IPS-18c (cell line): ENCODE results near the gene ZBTB39.
A peak's percentile ranks its signal among the peaks of the same experiment; 100 is the strongest.
"Not testable (repeated sequence)": the region's sequence is repeated elsewhere in the genome, so short reads cannot be mapped to it uniquely, and the experiment has no call there.

Source experiments
- H3K4me3 ChIP-seq: 2 replicates; pipeline ENCODE4 v1.7.0; 2013; ENCODE audit warnings: low read depth, mild to moderate bottlenecking, low read length, moderate library complexity; ENCODE audit not compliant: insufficient read depth
- H3K9me3 ChIP-seq: one replicate; pipeline ENCODE4 v1.6.1; 2013; ENCODE audit warnings: mild to moderate bottlenecking, low read length, moderate library complexity; ENCODE audit not compliant: control insufficient read depth, insufficient read depth

ZBTB39 gene

GRCh38 chr12:57039016-57039798, 32.9 kb upstream of the ZBTB39 start:
- H3K9me3 ChIP-seq: no peaks in the 10 kb centered on the region
- no peak overlapping the region for H3K4me3 ChIP-seq

- Histone ChIP-seq H3K9me3 (no peaks in the 10 kb centered on the region), H3K4me3 (no peak overlapping the region)
Observed at GRCh38 chr12:57037264-57037663, 30.9 kb upstream of the ZBTB39 start.

GRCh38 chr12:57033431-57033830, 27.1 kb upstream of the ZBTB39 start:
- no peak overlapping the region for H3K4me3 ChIP-seq
- no peaks in the 10 kb centered on the region for H3K9me3 ChIP-seq

- Histone ChIP-seq H3K4me3 (no peak overlapping the region), H3K9me3 (no peaks in the 10 kb centered on the region)
Observed at GRCh38 chr12:57031789-57032188, 25.4 kb upstream of the ZBTB39 start.

GRCh38 chr12:57031138-57031725, 24.9 kb upstream of the ZBTB39 start:
- Histone ChIP-seq H3K4me3 (no peak overlapping the region), H3K9me3 (no peaks in the 10 kb centered on the region)

GRCh38 chr12:57029457-57029856, 23.1 kb upstream of the ZBTB39 start:
- Histone ChIP-seq H3K4me3 (no peak overlapping the region), H3K9me3 (no peaks in the 10 kb centered on the region)

- H3K4me3 ChIP-seq: no peak overlapping the region
- H3K9me3 ChIP-seq: no peaks in the 10 kb centered on the region
Observed at GRCh38 chr12:57027805-57028153, 21.4 kb upstream of the ZBTB39 start.

GRCh38 chr12:57027011-57027804, 20.9 kb upstream of the ZBTB39 start:
- no peak overlapping the region for H3K4me3 ChIP-seq
- H3K9me3 ChIP-seq: no peaks in the 10 kb centered on the region

GRCh38 chr12:57025196-57025595, 18.9 kb upstream of the ZBTB39 start:
- Histone ChIP-seq H3K4me3 (no peak overlapping the region; the same call in 1 of the 2 replicates), H3K9me3 (no peaks in the 10 kb centered on the region)

GRCh38 chr12:57022324-57022723, 16.0 kb upstream of the ZBTB39 start:
- not testable (repeated sequence) for H3K4me3 ChIP-seq, H3K9me3 ChIP-seq

- Histone ChIP-seq H3K9me3 (no peaks in the 10 kb centered on the region), H3K4me3 (no peak overlapping the region)
Observed at GRCh38 chr12:57019983-57020719, 13.8 kb upstream of the ZBTB39 start.

- Histone ChIP-seq H3K9me3 (no peaks in the 10 kb centered on the region), H3K4me3 (no peak overlapping the region)
Observed at GRCh38 chr12:57018906-57019305, 12.6 kb upstream of the ZBTB39 start.

- not testable (repeated sequence) for H3K4me3 ChIP-seq, H3K9me3 ChIP-seq
Observed at GRCh38 chr12:57018353-57018752, 12.0 kb upstream of the ZBTB39 start.

GRCh38 chr12:57016348-57016747, 10.0 kb upstream of the ZBTB39 start, which contains the start of gene TAC3:
TSS of gene TAC3 (minus strand) at chr12:57016529. CDS start at chr12:57015797, 732 bp downstream.
- no peaks in the 10 kb centered on the region for H3K9me3 ChIP-seq
- peak within 1 kb of the TSS; percentile 29; the same call in 1 of the 2 replicates for H3K4me3 ChIP-seq

GRCh38 chr12:57012600-57013465, 6.5 kb upstream of the ZBTB39 start:
- Histone ChIP-seq H3K4me3 (no peak overlapping the region), H3K9me3 (no peaks in the 10 kb centered on the region)
